GM12874 (cell line): Measurements from ENCODE around the gene OR6K3.

ENCODE experiments used
- CTCF ChIP-seq: IDR thresholded peaks from 2 replicates; pipeline ENCODE4 v1.5.1; 2011; ENCODE audit warnings: low read depth, mild to moderate bottlenecking, control low read depth, low read length, moderate library complexity; ENCODE audit not compliant: insufficient read depth

Gene OR6K3

DNA sequence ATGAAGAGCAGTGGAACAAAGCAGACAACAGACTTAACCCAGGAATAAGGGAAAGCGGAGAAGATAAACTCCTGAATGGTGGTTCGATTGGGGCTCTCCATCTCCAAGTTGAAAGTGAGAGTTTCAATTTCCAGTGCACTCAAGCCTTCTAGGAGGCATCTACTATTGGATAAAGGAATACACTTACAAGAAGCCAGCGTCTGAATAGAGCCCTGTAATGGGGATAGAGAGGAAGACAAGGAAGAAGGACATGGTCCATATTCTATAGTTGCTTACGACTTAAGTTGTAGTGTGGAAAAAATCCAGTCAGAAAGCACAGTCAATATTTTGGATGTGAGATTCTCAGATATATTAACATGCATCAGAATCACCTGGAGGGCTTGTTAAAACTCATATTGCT, 20.0 kb downstream of the OR6K3 start, which contains the start of gene OR6K2:
Gene OR6K2, minus strand, starts transcription at position 101 of the 400 bp plus-strand sequence. Its CDS starts 0 bp downstream, at position 101.
- TF ChIP-seq CTCF: no peak

- no peak for TF ChIP-seq CTCF
Measured at GRCh38 chr1:158694596-158694995, 25.9 kb downstream of the OR6K3 start.

- no peak for TF ChIP-seq CTCF
Measured at GRCh38 chr1:158692356-158692755, 28.2 kb downstream of the OR6K3 start.

- no peak for TF ChIP-seq CTCF
Measured at GRCh38 chr1:158691907-158692306, 28.6 kb downstream of the OR6K3 start.

GRCh38 chr1:158689875-158690274, 30.6 kb downstream of the OR6K3 start:
- no peak for TF ChIP-seq CTCF

DNA sequence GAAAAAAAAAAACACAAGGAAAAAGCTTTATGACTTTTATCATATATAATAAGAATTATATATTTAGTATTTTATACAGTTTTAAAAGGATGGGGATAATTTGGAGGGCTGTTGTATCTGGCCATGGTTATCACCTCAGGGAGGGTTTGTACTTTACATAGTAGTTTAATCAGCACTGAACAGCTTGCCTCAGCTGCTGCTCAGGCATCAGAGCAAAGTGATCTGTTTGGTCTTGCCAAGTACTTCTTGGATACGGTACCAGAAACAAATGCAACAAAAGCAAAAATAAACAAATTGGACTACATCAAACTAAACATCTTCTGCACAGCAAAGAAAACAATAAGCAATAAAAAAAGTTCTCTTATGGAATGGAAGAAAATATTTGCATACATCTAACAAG, 31.4 kb downstream of the OR6K3 start:
- no peak for TF ChIP-seq CTCF

GRCh38 chr1:158687037-158687436, 33.5 kb downstream of the OR6K3 start:
- TF ChIP-seq CTCF: no peak
